Heart right ventricle (tissue), 16 donors: ENCODE data around the gene GASK1B. TPM values are rescaled to one million over a fixed set of nuclear protein-coding genes. Genes with fewer than 3 reads are reported as not detected.

Source experiments
- ATAC-seq, 8 donors: fragments of 200-7000 bp; cut with Tn5 transposase; one replicate each; pipeline ENCODE4 v1.9.1; 2020; ENCODE audit warnings: mild to moderate bottlenecking in 8 of 8, moderate library complexity in 8 of 8, moderate number of reproducible peaks in 1 of 8
- DNase-seq, 2 donors: peaks; one replicate each; pipeline ENCODE4 v3.0.0-alpha.2; 2020
- H3K27ac ChIP-seq, 10 donors: fragments of 200-600 bp; sonication (generic) in 2 of 10; one replicate each; pipeline versions ENCODE4 v1.5.0 to v1.8.0; 2020 to 2022; ENCODE audit warnings: mild to moderate bottlenecking in 3 of 10
- H3K27me3 ChIP-seq, 7 donors: fragments of 200-600 bp; one replicate each; pipeline ENCODE4 v1.8.0; 2021 to 2022; ENCODE audit warnings: mild to moderate bottlenecking in 2 of 7
- H3K36me3 ChIP-seq, 9 donors: fragments of 200-600 bp; sonication (generic) in 1 of 9; one replicate each; pipeline versions ENCODE4 v1.5.0 to v1.8.0; 2020 to 2022; ENCODE audit warnings: mild to moderate bottlenecking in 2 of 9
- H3K4me1 ChIP-seq, 9 donors: fragments of 200-600 bp; sonication (generic) in 1 of 9; one replicate each; pipeline versions ENCODE4 v1.5.0 to v1.8.0; 2020 to 2022; ENCODE audit warnings: mild to moderate bottlenecking in 4 of 9
- H3K4me3 ChIP-seq, 10 donors: fragments of 200-600 bp; sonication (generic) in 2 of 10; one replicate each; pipeline versions ENCODE4 v1.5.0 to v1.8.0; 2020 to 2022; ENCODE audit warnings: mild to moderate bottlenecking in 7 of 10, moderate library complexity in 2 of 10
- H3K9me3 ChIP-seq, 11 donors: fragments of 200-600 bp in 10 of 11; sonication (generic) in 2 of 11; one replicate each; pipeline versions ENCODE4 v1.5.0 to v1.8.0; 2013 to 2022; ENCODE audit warnings: mild to moderate bottlenecking in 2 of 11, control low read depth in 1 of 11, moderate library complexity in 1 of 11
- WGBS, 2 donors: extraction: QIAGEN DNeasy Blood & Tissue Kit; methylation state at CpG; one replicate each; pipeline ENCODE4 v1.1.7; 2013; ENCODE audit warnings: inconsistent platforms in 1 of 2; 5-methylcytosine and 5-hydroxymethylcytosine counted together
- intact Hi-C, 10 donors: fragments of 100-400 bp; cut with DNase I; formaldehyde crosslinking; loops; one replicate each; pipeline versions ENCODE4 v1.11.1 to v1.14.2; 2022
- polyA plus RNA-seq, 2 donors: library from polyadenylated mRNA; stranded (reverse); fragments of 200-250 nt; gene quantifications; one replicate each; pipeline ENCODE4 v1.2.3, GENCODE V29; 2013
- total RNA-seq, 10 donors: library from RNA; stranded (reverse); fragmentation: NEBNext Ultra II Directional in 3 of 10; extraction: Animal tissue kit (Norgen Biotek cat#: 25700) in 3 of 10; gene quantifications; one replicate each; pipeline versions ENCODE4 v1.2.1 to v1.2.4, GENCODE V29; 2021 to 2023
- TF ChIP-seq, protein P1 (sequence below), 9 donors: fragments of 200-600 bp; sonication (generic) in 2 of 9; IDR thresholded peaks; one replicate each; pipeline versions ENCODE4 v1.5.0 to v1.8.0; 2021 to 2022; ENCODE audit warnings: antibody characterized with exemption in 9 of 9, mild to moderate bottlenecking in 5 of 9, moderate library complexity in 1 of 9
- donor health status: Arrhythmogenic right ventricular cardiomyopathy.
- donor health status: ischemic (EF 13 %, LVEDD 7.1; RV severe dilation, severe dysfunction).
- donor health status: healthy with polysubstance abuse.
- donor health status: DM: no; HTN: yes; CAD: no.
- donor health status: DM: no; HTN: no; CAD: no.
- donor health status: ischemic (EF 25% LVEDD 6.9; RV normal size, moderate dysfunction).
- donor health status: ischemic (EF 25% LVEDD 5.7; RV mildly dilated, moderate dysfunction).
- donor health status: healthy.
- donor health status: DM: yes; HTN: yes; CAD: no.
- donor health status: Ischemic cardiomyopathy.
- donor health status: ischemic (EF 35%, LVEDD 5.7; RV mildly dilated, moderate dysfunction).
- donor health status: nonischemic (EF 11% LVEDD 7.7; RV severe dilation, severe dysfunction).
- donor health status: DM: yes; HTN: yes; CAD: no.
- donor health status: PGD.
- donor health status: ischemic (EF 29% LVEDD 5.4; RV normal size, mild dysfunction).
- donor health status: nonischemic (EF 23%, LVEDD 6.1; RV moderate dilation, normal function).

The GASK1B gene
- total and polyA plus RNA-seq, 12 donors, result 12.4 to 109 (median 79.4) TPM

DNA sequence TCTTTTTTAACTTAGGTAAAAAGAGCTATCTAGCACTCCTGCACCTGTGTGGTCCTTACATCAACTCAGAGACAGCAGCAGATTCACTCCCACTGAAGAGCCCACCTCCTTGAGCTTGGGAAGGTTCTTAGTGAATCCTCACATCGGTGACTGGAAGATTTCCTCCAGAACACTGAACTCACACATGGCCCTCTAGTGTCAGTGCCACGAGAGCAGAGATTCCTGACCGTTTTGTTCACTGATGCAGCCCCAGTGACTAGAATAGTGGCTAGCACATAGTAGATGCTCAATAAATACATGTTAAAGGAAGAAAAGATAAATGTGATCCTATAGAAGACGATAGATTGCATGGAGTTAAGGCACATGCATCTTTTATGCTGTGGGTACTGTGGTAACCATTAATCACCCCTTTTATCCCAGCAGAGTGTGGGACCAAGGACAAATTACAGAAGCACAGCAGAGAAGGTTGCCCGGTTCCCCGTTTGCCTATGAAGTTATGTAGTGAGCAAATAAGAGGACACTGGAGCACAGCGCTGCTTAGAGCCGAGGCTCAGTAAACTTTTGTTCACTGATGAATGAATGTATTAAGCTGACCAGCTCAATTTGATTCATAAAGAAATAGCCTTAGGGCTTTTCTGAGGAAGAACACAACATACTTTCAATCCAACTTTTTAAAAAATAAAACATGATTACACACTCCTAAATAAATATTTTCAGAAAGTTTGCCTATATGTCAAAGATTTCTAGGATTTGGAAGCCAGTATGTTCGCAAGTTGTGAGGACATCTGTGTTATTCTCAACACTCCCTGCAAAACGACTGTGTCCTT lies 8.7 kb downstream of the GASK1B start:
- intact Hi-C loops, result loop anchor here in 1 of 10 donors (5.0 kb wide), 1 partner anchor 42 kb away; no protein-coding TSS in a partner anchor
- WGBS, 2 donors, result 19 to 31% methylated on average over 10 of the region's 10 CpGs

DNA sequence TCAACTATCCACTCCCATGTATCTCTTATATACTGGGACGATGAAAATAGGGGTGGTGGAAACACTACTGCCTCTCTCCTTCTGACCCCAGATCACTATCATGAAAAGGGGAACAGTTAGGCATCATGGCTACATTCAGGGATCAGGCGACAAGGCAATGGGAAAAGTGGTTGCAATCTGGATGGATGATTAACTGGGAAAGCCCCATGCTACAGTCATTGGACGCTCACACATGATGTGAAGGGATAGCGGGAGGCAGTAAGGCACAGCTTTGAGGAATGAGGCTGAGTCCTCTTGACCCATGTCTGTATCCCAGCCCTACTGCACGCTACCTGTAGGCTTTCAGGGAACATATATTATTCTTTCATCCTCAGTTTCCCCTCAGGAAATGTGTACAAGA lies 10.2 kb downstream of the GASK1B start:
- ATAC-seq (no peak), DNase-seq (no peak)
- Histone ChIP-seq H3K4me3 (peak overlapping the region in 1 of 10 donors; percentile 1), H3K9me3 (no peaks in the 10 kb centered on the region), H3K27me3 (no peaks in the 10 kb centered on the region), H3K36me3 (no peaks in the 10 kb centered on the region), H3K4me1 (peaks cover 12 to 100% (median 93%) of the 10 kb centered on the region in 9 donors), H3K27ac (peak overlapping the region in 7 of 10 donors; percentile 33 to 95 (median 80))
- TF ChIP-seq, protein P1, sequence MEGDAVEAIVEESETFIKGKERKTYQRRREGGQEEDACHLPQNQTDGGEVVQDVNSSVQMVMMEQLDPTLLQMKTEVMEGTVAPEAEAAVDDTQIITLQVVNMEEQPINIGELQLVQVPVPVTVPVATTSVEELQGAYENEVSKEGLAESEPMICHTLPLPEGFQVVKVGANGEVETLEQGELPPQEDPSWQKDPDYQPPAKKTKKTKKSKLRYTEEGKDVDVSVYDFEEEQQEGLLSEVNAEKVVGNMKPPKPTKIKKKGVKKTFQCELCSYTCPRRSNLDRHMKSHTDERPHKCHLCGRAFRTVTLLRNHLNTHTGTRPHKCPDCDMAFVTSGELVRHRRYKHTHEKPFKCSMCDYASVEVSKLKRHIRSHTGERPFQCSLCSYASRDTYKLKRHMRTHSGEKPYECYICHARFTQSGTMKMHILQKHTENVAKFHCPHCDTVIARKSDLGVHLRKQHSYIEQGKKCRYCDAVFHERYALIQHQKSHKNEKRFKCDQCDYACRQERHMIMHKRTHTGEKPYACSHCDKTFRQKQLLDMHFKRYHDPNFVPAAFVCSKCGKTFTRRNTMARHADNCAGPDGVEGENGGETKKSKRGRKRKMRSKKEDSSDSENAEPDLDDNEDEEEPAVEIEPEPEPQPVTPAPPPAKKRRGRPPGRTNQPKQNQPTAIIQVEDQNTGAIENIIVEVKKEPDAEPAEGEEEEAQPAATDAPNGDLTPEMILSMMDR (IDR thresholded peaks at IDR 0.05), result no peak
- intact Hi-C loops, result loop anchor here in 1 of 10 donors (5.0 kb wide), 1 partner anchor 40 kb away; no protein-coding TSS in a partner anchor
- WGBS, 2 donors, result 82 to 86% methylated on average over 5 of the region's 5 CpGs

More for the DNA sequence above, 8.7 kb downstream of the GASK1B start:
- no peaks in the 10 kb centered on the region for H3K27me3 ChIP-seq
- ATAC-seq, result peak in 4 of 8 donors; percentile 6 to 46 (median 26)
- H3K4me1 ChIP-seq, result peaks cover 9 to 100% (median 88%) of the 10 kb centered on the region in 9 donors
- H3K36me3 ChIP-seq, result no peaks in the 10 kb centered on the region
- peak overlapping the region; percentile 33 to 95 (median 90) for H3K27ac ChIP-seq
- no peak for DNase-seq
- TF ChIP-seq, protein P1 (IDR thresholded peaks at IDR 0.05), result peak in 3 of 9 donors; percentile 7 to 28 (median 25)
- H3K9me3 ChIP-seq, result no peaks in the 10 kb centered on the region
- H3K4me3 ChIP-seq, result peak overlapping the region in 9 of 10 donors; percentile 12 to 83 (median 73)

DNA sequence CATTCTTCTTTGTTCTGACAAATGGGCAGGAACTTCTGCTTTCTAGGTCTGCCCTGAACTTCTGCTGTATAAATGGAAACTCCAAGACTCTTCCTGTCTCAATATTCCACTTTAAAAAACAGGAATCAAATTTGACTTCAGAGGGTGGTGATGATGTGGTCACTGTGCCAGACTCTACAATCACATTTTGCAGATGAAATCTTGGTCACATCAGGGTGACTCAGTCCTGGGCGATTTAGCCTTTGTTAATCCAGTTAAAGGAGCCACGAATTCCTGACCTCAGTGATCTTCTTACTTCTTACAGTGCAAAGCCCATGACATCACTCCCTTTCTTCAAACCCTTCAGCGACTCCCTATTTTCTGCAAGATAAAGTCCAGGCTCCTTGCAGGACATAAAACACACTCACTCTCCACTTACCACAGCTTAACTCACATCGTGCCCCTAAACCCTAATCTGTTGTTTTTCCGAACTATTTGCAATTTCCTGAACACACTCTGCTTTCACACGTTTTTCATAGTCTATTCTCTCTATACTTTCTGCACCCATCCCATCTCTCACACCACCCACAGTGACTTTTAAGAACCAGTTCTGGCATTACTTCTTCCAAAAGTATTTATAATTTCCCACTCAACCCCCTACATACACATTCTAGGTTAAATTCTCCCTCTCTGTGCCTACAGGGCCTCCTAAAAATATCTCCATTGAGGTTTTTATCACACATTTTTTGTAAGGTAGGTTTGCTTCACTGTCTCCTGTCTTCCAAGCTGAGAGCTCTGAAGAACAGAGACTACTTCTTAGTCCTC lies 11.1 kb downstream of the GASK1B start:
- H3K4me1 ChIP-seq, result peaks cover 12 to 100% (median 93%) of the 10 kb centered on the region in 9 donors
- H3K9me3 ChIP-seq, result no peaks in the 10 kb centered on the region
- TF ChIP-seq, protein P1 (IDR thresholded peaks at IDR 0.05), result no peak
- DNase-seq (peak in 1 of 2 donors; percentile 56), ATAC-seq (peak; percentile 50 to 89 (median 68))
- intact Hi-C loops, result loop anchor here in 1 of 10 donors (5.0 kb wide), 1 partner anchor 39 kb away; no protein-coding TSS in a partner anchor
- peak overlapping the region in 4 of 10 donors; percentile 6 to 28 (median 13) for H3K4me3 ChIP-seq
- no peaks in the 10 kb centered on the region for H3K27me3 ChIP-seq
- peak overlapping the region; percentile 15 to 95 (median 63) for H3K27ac ChIP-seq
- no peaks in the 10 kb centered on the region for H3K36me3 ChIP-seq
- 18 to 19% methylated on average over 6 of the region's 6 CpGs for WGBS, 2 donors

DNA sequence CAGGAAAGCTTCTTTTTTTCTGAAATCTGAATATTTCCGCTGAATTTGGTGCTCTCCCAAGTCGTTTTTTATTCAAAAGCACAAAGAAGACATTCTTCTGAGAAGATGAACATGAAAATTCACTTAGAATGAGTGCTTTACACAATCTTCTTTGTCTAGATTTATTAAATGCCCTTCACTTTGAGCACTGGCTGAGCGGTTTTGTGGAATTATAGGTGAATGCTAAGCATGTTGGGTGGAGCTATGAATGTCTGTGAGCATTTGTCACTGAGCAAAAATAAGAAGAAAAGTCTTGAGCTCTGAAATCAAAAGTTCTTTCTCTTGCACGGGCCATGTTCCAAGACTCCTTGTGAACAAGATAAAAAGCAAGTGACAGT lies 13.1 kb downstream of the GASK1B start:
- intact Hi-C loops, result loop anchor here in 1 of 10 donors (5.0 kb wide), 1 partner anchor 37 kb away; no protein-coding TSS in a partner anchor
- no peaks in the 10 kb centered on the region for H3K9me3 ChIP-seq
- 42 to 45% methylated on average over 4 of the region's 4 CpGs for WGBS, 2 donors
- peak overlapping the region in 9 of 10 donors; percentile 1 to 95 (median 57) for H3K27ac ChIP-seq
- no peaks in the 10 kb centered on the region for H3K27me3 ChIP-seq
- no peak for DNase-seq
- H3K36me3 ChIP-seq, result peaks cover 0 to 13% (median 0%) of the 10 kb centered on the region in 9 donors
- ATAC-seq, result no peak
- peaks cover 12 to 97% (median 82%) of the 10 kb centered on the region in 9 donors for H3K4me1 ChIP-seq
- TF ChIP-seq, protein P1 (IDR thresholded peaks at IDR 0.05), result no peak
- H3K4me3 ChIP-seq, result peak overlapping the region in 1 of 10 donors; percentile 1
